ENCODE measurements around the gene CCDC197. TPM values are rescaled to one million over a fixed set of nuclear protein-coding genes. Genes with fewer than 3 reads are reported as not detected.

The CCDC197 gene
- total RNA-seq, 1 donor from 2014 or later: 0.11 TPM

Other genes starting within 250 kb of the CCDC197 start
- gene PRIMA1, start 208.8 kb upstream of the CCDC197 start, total RNA-seq: not detected in 2 replicates
- gene FAM181A, start 70.0 kb upstream of the CCDC197 start, total RNA-seq: not detected in 2 replicates
- gene ASB2, start 20.7 kb upstream of the CCDC197 start, total RNA-seq: 19.8 TPM in 2 replicates
- gene OTUB2, start 29.0 kb downstream of the CCDC197 start, total RNA-seq: 2.1 and 2.3 TPM in 2 replicates
- 276 and 277 TPM in 2 replicates for gene DDX24, start 83.9 kb downstream of the CCDC197 start, total RNA-seq
- 27.7 and 31.2 TPM in 2 replicates for gene IFI27L1, start 84.0 kb downstream of the CCDC197 start, total RNA-seq
- gene IFI27, start 113.4 kb downstream of the CCDC197 start, total RNA-seq: 2.1 and 5.2 TPM in 2 replicates
- 47.4 and 48.8 TPM in 2 replicates for gene IFI27L2, start 132.3 kb downstream of the CCDC197 start, total RNA-seq
- gene PPP4R4, start 177.0 kb downstream of the CCDC197 start, total RNA-seq: 1.2 and 1.8 TPM in 2 replicates